Measurements from ENCODE around the gene KCTD1. TPM values are rescaled to one million over a fixed set of nuclear protein-coding genes. Genes with fewer than 3 reads are reported as not detected.

Gene KCTD1
- polyA plus RNA-seq, 3 donors: 0.40 TPM; not detected in 2

DNA sequence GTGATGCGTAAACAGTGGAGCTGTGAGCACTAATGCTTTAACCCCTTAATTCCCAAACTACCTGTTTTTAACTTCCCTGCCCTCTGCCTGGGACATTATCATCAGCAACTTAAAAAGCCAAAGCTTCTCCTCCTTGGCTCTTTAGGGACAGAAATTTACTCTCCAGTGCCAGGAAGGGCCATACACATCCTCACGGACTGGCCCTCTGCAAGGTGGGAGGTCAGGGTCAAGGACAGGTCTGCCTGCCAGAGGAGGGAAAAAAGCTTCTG, 21.5 kb downstream of the KCTD1 start:
- H3K4me1 Mint-ChIP-seq: no peaks in the 10 kb centered on the region
- Histone ChIP-seq H4K20me1 (ENCODE audit: insufficient read depth, low read length) (no peaks in the 10 kb centered on the region), H3K27ac (ENCODE audit: low read depth in 1 of 2, low read length in 2 of 2) (no peak overlapping the region), H2AFZ (ENCODE audit: insufficient read depth, low read depth, low read length, poor library complexity, severe bottlenecking) (no peak overlapping the region), H3K9ac (ENCODE audit: insufficient read depth, low read length, poor library complexity, severe bottlenecking) (no peak overlapping the region), H3K36me3 (replicated peaks in 1 of 2; ENCODE audit: control insufficient read depth in 1 of 2, insufficient read depth in 2 of 2, low read length in 2 of 2) (no peaks in the 10 kb centered on the region), H3K4me3 (replicated peaks in 1 of 3; ENCODE audit: low read depth in 2 of 3, low read length in 3 of 3) (no peak overlapping the region), H3K4me2 (replicated peaks; ENCODE audit: extremely low read depth, low read length, poor library complexity, severe bottlenecking) (no peak overlapping the region), H3K4me1 (ENCODE audit: control insufficient read depth in 1 of 2, insufficient read depth in 2 of 2, low read length in 2 of 2) (no peaks in the 10 kb centered on the region), H3K27me3 (ENCODE audit: control insufficient read depth in 2 of 2, insufficient read depth in 2 of 2, low read length in 2 of 2) (no peaks in the 10 kb centered on the region), H3K9me3 (replicated peaks in 1 of 2; ENCODE audit: control insufficient read depth in 1 of 2, insufficient read depth in 1 of 2, low read length in 2 of 2) (no peaks in the 10 kb centered on the region), H3K79me2 (ENCODE audit: insufficient read depth, low read length) (no peaks in the 10 kb centered on the region)
- no peak for DNase-seq
- H3K4me3 Mint-ChIP-seq: no peak overlapping the region
- intact Hi-C loops (cut with micrococcal nuclease): no loop called here
- TF ChIP-seq, protein P1, sequence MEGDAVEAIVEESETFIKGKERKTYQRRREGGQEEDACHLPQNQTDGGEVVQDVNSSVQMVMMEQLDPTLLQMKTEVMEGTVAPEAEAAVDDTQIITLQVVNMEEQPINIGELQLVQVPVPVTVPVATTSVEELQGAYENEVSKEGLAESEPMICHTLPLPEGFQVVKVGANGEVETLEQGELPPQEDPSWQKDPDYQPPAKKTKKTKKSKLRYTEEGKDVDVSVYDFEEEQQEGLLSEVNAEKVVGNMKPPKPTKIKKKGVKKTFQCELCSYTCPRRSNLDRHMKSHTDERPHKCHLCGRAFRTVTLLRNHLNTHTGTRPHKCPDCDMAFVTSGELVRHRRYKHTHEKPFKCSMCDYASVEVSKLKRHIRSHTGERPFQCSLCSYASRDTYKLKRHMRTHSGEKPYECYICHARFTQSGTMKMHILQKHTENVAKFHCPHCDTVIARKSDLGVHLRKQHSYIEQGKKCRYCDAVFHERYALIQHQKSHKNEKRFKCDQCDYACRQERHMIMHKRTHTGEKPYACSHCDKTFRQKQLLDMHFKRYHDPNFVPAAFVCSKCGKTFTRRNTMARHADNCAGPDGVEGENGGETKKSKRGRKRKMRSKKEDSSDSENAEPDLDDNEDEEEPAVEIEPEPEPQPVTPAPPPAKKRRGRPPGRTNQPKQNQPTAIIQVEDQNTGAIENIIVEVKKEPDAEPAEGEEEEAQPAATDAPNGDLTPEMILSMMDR (IDR thresholded peaks at IDR 0.05): no peak
- H3K27me3 Mint-ChIP-seq (ENCODE audit: low read depth in 3 of 3): peaks cover 0 to 3% (median 2%) of the 10 kb centered on the region in 3 donors
- no peak overlapping the region for H3K27ac Mint-ChIP-seq
- H3K36me3 Mint-ChIP-seq: no peaks in the 10 kb centered on the region
- peaks cover 0 to 2% (median 0%) of the 10 kb centered on the region in 7 donors for H3K9me3 Mint-ChIP-seq
- WGBS (ENCODE audit: insufficient coverage): no CpG with 5 or more reads among the region's 2 CpGs

DNA sequence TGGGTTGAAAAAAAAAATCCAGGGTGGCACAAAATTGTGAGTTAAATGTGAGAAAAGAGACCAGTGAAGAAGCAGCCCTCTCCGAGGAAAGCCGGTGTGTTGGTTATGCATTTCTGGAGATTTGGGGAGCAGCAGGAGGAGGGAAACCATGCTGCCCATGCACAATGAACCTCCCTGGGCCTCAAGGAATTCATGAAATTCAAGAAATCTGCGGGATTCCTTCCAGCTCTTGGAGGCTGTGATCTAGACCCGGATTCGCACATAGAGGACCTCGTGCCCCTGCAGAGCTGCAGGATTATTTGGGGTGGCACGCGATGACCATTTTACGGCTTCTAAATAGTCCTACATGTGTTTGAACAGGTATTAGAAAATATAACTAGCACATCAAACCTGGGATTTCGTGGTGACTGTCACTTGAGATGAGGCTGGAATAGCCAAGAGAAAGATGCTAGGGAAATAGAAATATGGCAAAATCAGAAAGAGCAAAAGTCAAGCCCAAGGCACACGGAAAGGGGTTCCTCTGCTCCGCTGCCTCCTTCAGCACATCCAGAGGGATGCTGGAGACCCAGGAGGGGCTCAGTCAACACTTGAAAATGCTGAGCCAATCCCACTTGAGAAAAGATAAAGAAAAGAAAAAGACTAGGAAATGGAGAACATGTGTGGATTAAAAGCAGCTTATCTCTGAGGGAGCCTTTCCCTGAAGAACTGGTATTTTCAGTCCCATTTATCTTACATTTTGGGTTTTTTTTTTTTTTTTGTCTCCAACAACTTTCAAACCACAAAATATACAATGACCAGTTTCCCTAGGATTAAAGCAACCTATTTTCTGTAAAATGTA, 22.0 kb downstream of the KCTD1 start:
- Histone ChIP-seq H4K20me1 (ENCODE audit: insufficient read depth, low read length) (no peaks in the 10 kb centered on the region), H3K4me1 (ENCODE audit: control insufficient read depth in 1 of 2, insufficient read depth in 2 of 2, low read length in 2 of 2) (no peaks in the 10 kb centered on the region), H3K27ac (ENCODE audit: low read depth in 1 of 2, low read length in 2 of 2) (no peak overlapping the region), H3K4me2 (replicated peaks; ENCODE audit: extremely low read depth, low read length, poor library complexity, severe bottlenecking) (no peak overlapping the region), H3K27me3 (ENCODE audit: control insufficient read depth in 2 of 2, insufficient read depth in 2 of 2, low read length in 2 of 2) (no peaks in the 10 kb centered on the region), H3K36me3 (replicated peaks in 1 of 2; ENCODE audit: control insufficient read depth in 1 of 2, insufficient read depth in 2 of 2, low read length in 2 of 2) (no peaks in the 10 kb centered on the region), H2AFZ (ENCODE audit: insufficient read depth, low read depth, low read length, poor library complexity, severe bottlenecking) (no peak overlapping the region), H3K4me3 (replicated peaks in 1 of 3; ENCODE audit: low read depth in 2 of 3, low read length in 3 of 3) (no peak overlapping the region), H3K79me2 (ENCODE audit: insufficient read depth, low read length) (no peaks in the 10 kb centered on the region), H3K9ac (ENCODE audit: insufficient read depth, low read length, poor library complexity, severe bottlenecking) (no peak overlapping the region), H3K9me3 (replicated peaks in 1 of 2; ENCODE audit: control insufficient read depth in 1 of 2, insufficient read depth in 1 of 2, low read length in 2 of 2) (no peaks in the 10 kb centered on the region)
- Mint-ChIP-seq H3K27ac (peak overlapping the region in 1 of 7 donors; percentile 5), H3K4me1 (no peaks in the 10 kb centered on the region), H3K27me3 (ENCODE audit: low read depth in 3 of 3) (peaks cover 0 to 3% (median 2%) of the 10 kb centered on the region in 3 donors), H3K36me3 (no peaks in the 10 kb centered on the region), H3K9me3 (peaks cover 0 to 2% (median 0%) of the 10 kb centered on the region in 7 donors), H3K4me3 (no peak overlapping the region)
- TF ChIP-seq, protein P1 (IDR thresholded peaks at IDR 0.05): no peak
- 95% methylated on average over 8 of the region's 12 CpGs for whole genome bisulfite sequencing (ENCODE audit: insufficient coverage)
- DNase-seq: no peak
- intact Hi-C loops (cut with micrococcal nuclease): no loop called here

All from CD14-positive monocyte (primary cell).